ENCODE data around the gene CXCL1.

The CXCL1 gene

GRCh38 chr4:73852771-73853170 is 16.4 kb upstream of the CXCL1 start:
- DNase-seq (ENCODE audit: low spot score), result no peak

GRCh38 chr4:73853246-73853704 is 15.9 kb upstream of the CXCL1 start, which contains the start of gene PF4V1:
TSS of gene PF4V1 (plus strand) at chr4:73853296. CDS start at chr4:73853363, 67 bp downstream.
- no peak for DNase-seq (ENCODE audit: low spot score)

- DNase-seq (ENCODE audit: low spot score), result no peak
Measured at GRCh38 chr4:73853718-73854473, 15.3 kb upstream of the CXCL1 start.

- no peak for DNase-seq (ENCODE audit: low spot score)
Measured at GRCh38 chr4:73855406-73855805, 13.8 kb upstream of the CXCL1 start.

- no peak for DNase-seq (ENCODE audit: low spot score)
Measured at GRCh38 chr4:73856518-73856917, 12.7 kb upstream of the CXCL1 start.

- no peak for DNase-seq (ENCODE audit: low spot score)
Measured at GRCh38 chr4:73859614-73860088, 9.5 kb upstream of the CXCL1 start.

- DNase-seq (ENCODE audit: low spot score), result no peak
Measured at GRCh38 chr4:73860181-73860580, 9.0 kb upstream of the CXCL1 start.

GRCh38 chr4:73860917-73861316 is 8.3 kb upstream of the CXCL1 start:
- no peak for DNase-seq (ENCODE audit: low spot score)

- no peak for DNase-seq (ENCODE audit: low spot score)
Measured at GRCh38 chr4:73862322-73862721, 6.9 kb upstream of the CXCL1 start.

- no peak for DNase-seq (ENCODE audit: low spot score)
Measured at GRCh38 chr4:73864365-73864764, 4.8 kb upstream of the CXCL1 start.

- DNase-seq (ENCODE audit: low spot score), result no peak
Measured at GRCh38 chr4:73864961-73865360, 4.2 kb upstream of the CXCL1 start.

GRCh38 chr4:73865431-73866096 is 3.6 kb upstream of the CXCL1 start:
- no peak for DNase-seq (ENCODE audit: low spot score)

GRCh38 chr4:73866246-73866645 is 2.9 kb upstream of the CXCL1 start:
- DNase-seq (ENCODE audit: low spot score), result no peak

- no peak for DNase-seq (ENCODE audit: low spot score)
Measured at GRCh38 chr4:73867783-73868182, 1.4 kb upstream of the CXCL1 start.

GRCh38 chr4:73868206-73869129 is 725 bp upstream of the CXCL1 start:
- no peak for DNase-seq (ENCODE audit: low spot score)

GRCh38 chr4:73870260-73870659 is 1.1 kb downstream of the CXCL1 start:
- no peak for DNase-seq (ENCODE audit: low spot score)

GRCh38 chr4:73870768-73871167 is 1.6 kb downstream of the CXCL1 start:
- DNase-seq (ENCODE audit: low spot score), result no peak

GRCh38 chr4:73871511-73872310 is 2.5 kb downstream of the CXCL1 start:
- DNase-seq (ENCODE audit: low spot score), result no peak

- DNase-seq (ENCODE audit: low spot score), result no peak
Measured at GRCh38 chr4:73872316-73873108, 3.3 kb downstream of the CXCL1 start.

- DNase-seq (ENCODE audit: low spot score), result no peak
Measured at GRCh38 chr4:73874386-73874785, 5.2 kb downstream of the CXCL1 start.

GRCh38 chr4:73875401-73875800 is 6.2 kb downstream of the CXCL1 start:
- no peak for DNase-seq (ENCODE audit: low spot score)
